ENCODE measurements around the gene CITED2. TPM values are rescaled to one million over a fixed set of nuclear protein-coding genes. Genes with fewer than 3 reads are reported as not detected.
"Not testable (repeated sequence)": the region's sequence is repeated elsewhere in the genome, so short reads cannot be mapped to it uniquely, and the experiment has no call there.

The CITED2 gene
- 42.5 and 44.9 TPM in 2 replicates for total RNA-seq (2014; rRNA removed; shearing (Covaris generic))

DNA sequence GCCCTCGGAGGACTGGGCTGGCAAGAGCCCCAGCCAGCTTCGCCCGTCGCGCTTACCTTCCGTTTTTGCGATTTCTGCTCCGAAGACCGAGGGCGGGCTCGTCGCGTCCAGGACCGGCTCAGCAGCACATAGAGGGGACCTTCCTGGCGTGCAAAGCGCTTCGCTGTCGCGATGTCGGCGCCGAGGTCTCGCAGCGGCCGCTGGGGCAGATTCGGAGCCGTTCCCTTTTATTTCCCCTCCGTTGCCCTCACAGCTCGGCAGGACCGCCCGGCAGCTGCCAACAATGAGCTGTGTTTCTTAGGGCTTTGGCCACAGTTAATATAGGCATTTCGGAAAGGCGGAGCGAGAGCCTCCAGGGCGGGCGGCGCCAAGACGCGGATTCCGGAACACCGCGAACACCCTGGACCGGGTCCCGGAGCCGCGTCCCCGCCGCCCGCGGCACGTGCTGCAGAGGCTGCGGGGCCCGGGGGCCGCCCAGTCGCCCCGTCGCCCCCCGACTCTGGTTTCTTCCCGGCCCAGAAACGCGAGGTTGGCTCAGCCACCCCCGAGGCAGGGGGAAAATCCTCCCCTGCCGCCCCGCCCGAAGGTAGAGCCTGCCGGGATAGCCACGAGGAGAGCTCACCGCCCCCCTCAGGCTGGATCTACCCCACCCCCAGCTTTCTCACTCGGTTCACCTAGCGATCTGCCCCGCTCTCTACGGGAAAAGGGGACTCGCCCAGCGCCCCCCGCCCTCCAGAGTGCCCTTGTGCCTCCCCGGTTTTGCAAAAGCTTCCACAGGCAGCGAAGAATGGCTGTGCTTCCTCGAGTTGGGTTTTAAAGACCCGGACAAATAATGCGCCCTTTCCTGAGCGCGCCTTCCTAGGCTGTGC lies at the start of gene CITED2:
Gene CITED2, minus strand, starts transcription at position 292 of the 869 bp plus-strand sequence. CDS start 704 bp downstream, outside the sequence.
- Histone ChIP-seq H3K36me3 (replicated peaks; ENCODE audit: control insufficient read depth, insufficient read depth, low read length) (no peaks in the 10 kb centered on the region; the same call in 1 of the 2 replicates), H3K27me3 (ENCODE audit: control insufficient read depth, insufficient read depth, low read length) (no peaks in the 10 kb centered on the region), H3K4me3 (ENCODE audit: insufficient read depth, low read depth, low read length) (peak within 1 kb of the TSS; percentile 90)
- peak; percentile 89 for DNase-seq

GRCh38 chr6:139423037-139423703 lies 48.7 kb upstream of the CITED2 start:
- Histone ChIP-seq H3K27me3 (ENCODE audit: control insufficient read depth, insufficient read depth, low read length) (no peaks in the 10 kb centered on the region), H3K4me3 (ENCODE audit: insufficient read depth, low read depth, low read length) (no peak overlapping the region), H3K36me3 (replicated peaks; ENCODE audit: control insufficient read depth, insufficient read depth, low read length) (no peaks in the 10 kb centered on the region)
- DNase-seq: no peak

- Histone ChIP-seq H3K4me3 (ENCODE audit: insufficient read depth, low read depth, low read length) (no peak overlapping the region), H3K36me3 (replicated peaks; ENCODE audit: control insufficient read depth, insufficient read depth, low read length) (no peaks in the 10 kb centered on the region), H3K27me3 (ENCODE audit: control insufficient read depth, insufficient read depth, low read length) (no peaks in the 10 kb centered on the region)
- DNase-seq: no peak
Observed at GRCh38 chr6:139422105-139423036, 47.9 kb upstream of the CITED2 start.

- DNase-seq: no peak
- Histone ChIP-seq H3K27me3 (ENCODE audit: control insufficient read depth, insufficient read depth, low read length) (no peaks in the 10 kb centered on the region), H3K36me3 (replicated peaks; ENCODE audit: control insufficient read depth, insufficient read depth, low read length) (no peaks in the 10 kb centered on the region), H3K4me3 (ENCODE audit: insufficient read depth, low read depth, low read length) (no peak overlapping the region)
Observed at GRCh38 chr6:139418481-139419132, 44.2 kb upstream of the CITED2 start.

DNA sequence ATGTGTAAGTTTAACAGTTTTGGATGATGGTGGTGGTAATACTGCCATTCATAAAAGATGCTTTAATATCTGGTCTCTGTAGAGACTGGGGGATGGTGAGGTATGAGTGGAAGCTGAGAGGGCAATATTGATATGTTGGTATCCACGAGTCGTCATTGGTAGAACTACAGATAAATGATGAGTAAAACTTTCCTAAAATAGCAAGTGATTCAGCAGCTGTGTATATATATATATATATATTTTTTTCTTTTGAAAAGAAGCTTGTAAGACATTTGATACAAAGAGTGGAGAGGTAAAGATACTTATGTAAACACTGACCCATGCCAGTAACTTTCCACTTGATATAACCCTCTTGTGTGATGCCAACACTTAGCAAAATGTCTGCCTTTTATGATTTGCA lies 41.7 kb upstream of the CITED2 start:
- DNase-seq: no peak
- H3K4me3 ChIP-seq (ENCODE audit: insufficient read depth, low read depth, low read length): no peak overlapping the region
- no peaks in the 10 kb centered on the region for H3K27me3 ChIP-seq (ENCODE audit: control insufficient read depth, insufficient read depth, low read length)
- no peaks in the 10 kb centered on the region for H3K36me3 ChIP-seq (replicated peaks; ENCODE audit: control insufficient read depth, insufficient read depth, low read length)

DNA sequence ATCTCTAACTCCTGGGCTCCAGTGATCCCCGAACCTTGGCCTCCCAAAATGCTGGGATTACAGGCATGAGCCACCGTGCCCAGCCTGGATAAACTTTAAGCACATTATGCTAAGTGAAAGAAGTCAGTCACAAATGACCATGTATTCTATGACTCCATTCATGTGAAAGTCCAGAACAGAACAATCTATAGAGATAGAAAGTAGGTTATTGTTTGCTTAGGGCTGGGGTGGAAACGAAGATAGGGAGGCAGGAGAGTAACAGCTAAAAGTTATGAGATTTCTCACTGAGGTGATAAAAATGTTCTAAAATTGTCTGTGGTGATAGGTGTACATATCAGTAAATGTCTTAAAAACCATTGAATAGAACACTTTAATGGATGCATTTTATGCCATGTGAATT lies 40.9 kb upstream of the CITED2 start:
- Histone ChIP-seq H3K36me3 (replicated peaks; ENCODE audit: control insufficient read depth, insufficient read depth, low read length) (no peaks in the 10 kb centered on the region), H3K4me3 (ENCODE audit: insufficient read depth, low read depth, low read length) (no peak overlapping the region), H3K27me3 (ENCODE audit: control insufficient read depth, insufficient read depth, low read length) (no peaks in the 10 kb centered on the region)
- DNase-seq: no peak

DNA sequence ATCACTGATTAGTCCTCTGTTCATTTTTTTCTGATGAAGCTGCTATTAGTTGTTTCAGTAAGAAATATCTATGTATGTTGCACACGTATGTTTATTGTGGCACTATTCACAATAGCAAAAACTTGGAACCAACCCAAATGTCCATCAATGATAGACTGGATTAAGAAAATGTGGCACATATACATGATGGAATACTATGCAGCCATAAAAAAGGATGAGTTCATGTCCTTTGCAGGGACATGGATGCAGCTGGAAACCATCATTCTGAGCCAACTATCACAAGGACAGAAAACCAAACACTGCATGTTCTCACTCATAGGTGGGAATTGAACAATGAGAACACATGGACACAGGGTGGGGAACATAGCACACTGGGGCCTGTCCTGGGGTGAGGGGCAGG lies 37.7 kb upstream of the CITED2 start:
- not testable (repeated sequence) for H3K4me3 ChIP-seq (ENCODE audit: insufficient read depth, low read depth, low read length); DNase-seq

GRCh38 chr6:139409026-139409425 lies 34.6 kb upstream of the CITED2 start:
- no peak for DNase-seq
- Histone ChIP-seq H3K36me3 (replicated peaks; ENCODE audit: control insufficient read depth, insufficient read depth, low read length) (no peaks in the 10 kb centered on the region), H3K4me3 (ENCODE audit: insufficient read depth, low read depth, low read length) (no peak overlapping the region), H3K27me3 (ENCODE audit: control insufficient read depth, insufficient read depth, low read length) (no peaks in the 10 kb centered on the region)

More for the DNA sequence above, 37.7 kb upstream of the CITED2 start:
- not testable (repeated sequence) for H3K36me3 ChIP-seq (replicated peaks; ENCODE audit: control insufficient read depth, insufficient read depth, low read length); H3K27me3 ChIP-seq (ENCODE audit: control insufficient read depth, insufficient read depth, low read length)

- Histone ChIP-seq H3K36me3 (replicated peaks; ENCODE audit: control insufficient read depth, insufficient read depth, low read length) (no peaks in the 10 kb centered on the region), H3K27me3 (ENCODE audit: control insufficient read depth, insufficient read depth, low read length) (no peaks in the 10 kb centered on the region), H3K4me3 (ENCODE audit: insufficient read depth, low read depth, low read length) (no peak overlapping the region)
- DNase-seq: no peak
Observed at GRCh38 chr6:139407718-139408222, 33.3 kb upstream of the CITED2 start.

GRCh38 chr6:139406577-139407343 lies 32.3 kb upstream of the CITED2 start:
- no peak overlapping the region for H3K4me3 ChIP-seq (ENCODE audit: insufficient read depth, low read depth, low read length)
- no peaks in the 10 kb centered on the region for H3K27me3 ChIP-seq (ENCODE audit: control insufficient read depth, insufficient read depth, low read length)
- no peaks in the 10 kb centered on the region for H3K36me3 ChIP-seq (replicated peaks; ENCODE audit: control insufficient read depth, insufficient read depth, low read length)
- no peak for DNase-seq

DNA sequence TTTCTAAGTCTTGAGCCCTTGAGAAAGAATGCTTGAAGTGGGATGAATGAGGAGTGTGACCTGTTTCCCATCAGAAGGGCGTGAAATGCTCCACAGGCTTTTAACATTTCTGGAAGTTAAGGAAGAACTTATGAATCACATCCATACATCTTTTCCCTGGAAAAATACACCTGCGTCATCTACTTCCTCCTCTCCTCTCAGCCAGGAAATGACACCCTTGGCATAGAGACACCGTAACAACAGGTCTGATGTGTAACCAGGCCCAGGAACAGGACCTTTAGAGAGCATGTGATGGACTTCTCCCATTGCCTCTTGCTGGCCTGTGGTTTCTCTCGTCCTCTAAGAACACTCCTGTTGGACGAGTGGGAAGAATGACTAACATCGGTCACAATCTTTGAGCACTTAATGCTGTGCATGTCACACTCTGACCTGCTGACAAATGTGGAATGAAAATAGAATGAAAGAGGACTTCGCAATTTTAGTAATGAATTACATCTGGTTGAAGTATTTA lies 28.5 kb upstream of the CITED2 start:
- DNase-seq: no peak
- H3K27me3 ChIP-seq (ENCODE audit: control insufficient read depth, insufficient read depth, low read length): peaks cover 7% of the 10 kb centered on the region

GRCh38 chr6:139398658-139399057 lies 24.2 kb upstream of the CITED2 start:
- Histone ChIP-seq H3K36me3 (replicated peaks; ENCODE audit: control insufficient read depth, insufficient read depth, low read length) (no peaks in the 10 kb centered on the region), H3K27me3 (ENCODE audit: control insufficient read depth, insufficient read depth, low read length) (peaks cover 28% of the 10 kb centered on the region), H3K4me3 (ENCODE audit: insufficient read depth, low read depth, low read length) (no peak overlapping the region)
- no peak for DNase-seq

More for the DNA sequence above, 28.5 kb upstream of the CITED2 start:
- H3K36me3 ChIP-seq (replicated peaks; ENCODE audit: control insufficient read depth, insufficient read depth, low read length): no peaks in the 10 kb centered on the region
- no peak overlapping the region for H3K4me3 ChIP-seq (ENCODE audit: insufficient read depth, low read depth, low read length)

DNA sequence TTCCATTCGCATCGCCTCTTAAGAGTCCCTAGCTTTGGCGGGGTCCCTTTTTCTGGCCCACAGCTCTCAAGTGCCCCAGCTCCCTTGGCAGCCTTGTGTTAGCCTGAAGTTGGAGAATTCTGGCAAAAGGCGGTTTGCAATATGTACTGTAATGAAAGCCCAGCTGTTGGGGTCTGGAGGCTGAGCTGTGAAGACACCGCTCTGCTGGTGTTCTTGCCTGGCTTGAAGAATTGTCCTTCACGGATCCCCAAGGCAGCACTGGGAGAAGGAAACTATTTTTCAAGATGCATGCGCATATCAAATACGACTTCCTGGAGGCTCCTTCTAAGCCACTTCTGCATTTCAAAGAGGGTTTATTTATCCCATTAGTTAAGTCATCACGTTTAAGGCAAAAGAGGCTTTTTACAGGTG lies 21.4 kb upstream of the CITED2 start:
- H3K4me3 ChIP-seq (ENCODE audit: insufficient read depth, low read depth, low read length): no peak overlapping the region
- peaks cover 28% of the 10 kb centered on the region for H3K27me3 ChIP-seq (ENCODE audit: control insufficient read depth, insufficient read depth, low read length)
- no peaks in the 10 kb centered on the region for H3K36me3 ChIP-seq (replicated peaks; ENCODE audit: control insufficient read depth, insufficient read depth, low read length)
- DNase-seq: peak; percentile 67
